ENCODE results near the gene PPP6C. TPM values are rescaled to one million over a fixed set of nuclear protein-coding genes. Genes with fewer than 3 reads are reported as not detected.
"Not testable (repeated sequence)": the region's sequence is repeated elsewhere in the genome, so short reads cannot be mapped to it uniquely, and the experiment has no call there.

PPP6C gene
- total RNA-seq, 1 donor from 2014 or later = 29.7 TPM

DNA sequence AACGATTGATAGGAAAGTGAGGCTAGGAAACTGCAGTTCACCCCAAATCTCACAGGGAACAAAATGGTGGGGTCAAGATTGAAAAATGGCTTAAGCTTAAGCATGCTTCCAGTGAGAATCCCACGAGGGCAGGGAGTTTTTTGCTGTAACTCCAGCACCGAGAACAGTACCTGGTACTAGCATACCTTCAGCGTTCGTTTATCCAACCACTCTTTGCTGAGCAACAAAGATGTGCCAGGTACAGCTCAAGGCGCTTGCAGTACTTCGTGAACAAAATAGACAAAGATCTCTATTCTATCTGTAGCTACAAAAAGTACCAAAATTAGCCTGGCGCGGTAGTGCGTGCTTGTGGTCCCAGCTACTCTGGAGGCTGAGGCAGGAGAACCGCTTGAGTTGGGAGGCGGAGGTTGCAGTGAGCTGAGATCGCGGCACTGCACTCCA is 778 bp upstream of the PPP6C start:
- TF ChIP-seq, protein P1, sequence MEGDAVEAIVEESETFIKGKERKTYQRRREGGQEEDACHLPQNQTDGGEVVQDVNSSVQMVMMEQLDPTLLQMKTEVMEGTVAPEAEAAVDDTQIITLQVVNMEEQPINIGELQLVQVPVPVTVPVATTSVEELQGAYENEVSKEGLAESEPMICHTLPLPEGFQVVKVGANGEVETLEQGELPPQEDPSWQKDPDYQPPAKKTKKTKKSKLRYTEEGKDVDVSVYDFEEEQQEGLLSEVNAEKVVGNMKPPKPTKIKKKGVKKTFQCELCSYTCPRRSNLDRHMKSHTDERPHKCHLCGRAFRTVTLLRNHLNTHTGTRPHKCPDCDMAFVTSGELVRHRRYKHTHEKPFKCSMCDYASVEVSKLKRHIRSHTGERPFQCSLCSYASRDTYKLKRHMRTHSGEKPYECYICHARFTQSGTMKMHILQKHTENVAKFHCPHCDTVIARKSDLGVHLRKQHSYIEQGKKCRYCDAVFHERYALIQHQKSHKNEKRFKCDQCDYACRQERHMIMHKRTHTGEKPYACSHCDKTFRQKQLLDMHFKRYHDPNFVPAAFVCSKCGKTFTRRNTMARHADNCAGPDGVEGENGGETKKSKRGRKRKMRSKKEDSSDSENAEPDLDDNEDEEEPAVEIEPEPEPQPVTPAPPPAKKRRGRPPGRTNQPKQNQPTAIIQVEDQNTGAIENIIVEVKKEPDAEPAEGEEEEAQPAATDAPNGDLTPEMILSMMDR (conservative IDR thresholded peaks at IDR 0.05; ENCODE audit: low read depth, low read length) = no peak
- H3K4me3 ChIP-seq (ENCODE audit: low read depth, low read length) = peak overlapping the region; percentile 88
- no peak for DNase-seq (ENCODE audit: low read depth)

DNA sequence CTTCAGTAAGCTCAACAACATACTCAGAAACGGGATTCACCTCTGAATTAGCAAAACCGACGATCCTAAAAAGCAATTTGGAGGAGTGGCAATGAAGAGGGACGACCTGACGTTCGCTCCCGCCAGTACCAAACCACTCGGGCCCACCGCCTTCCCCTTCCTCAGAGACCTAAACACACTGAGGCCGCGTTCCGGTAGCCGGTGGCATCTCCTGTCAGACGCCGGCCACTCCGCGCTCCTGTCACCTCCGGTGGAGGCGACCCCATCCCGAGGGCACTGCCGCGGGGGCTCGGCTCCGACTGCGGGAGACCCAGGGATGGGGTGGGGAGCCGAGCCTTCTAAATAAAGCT is 617 bp downstream of the PPP6C start:
- no peak for DNase-seq (ENCODE audit: low read depth)
- TF ChIP-seq, protein P1 (conservative IDR thresholded peaks at IDR 0.05; ENCODE audit: low read depth, low read length) = no peak
- peak overlapping the region; percentile 88 for H3K4me3 ChIP-seq (ENCODE audit: low read depth, low read length)

DNA sequence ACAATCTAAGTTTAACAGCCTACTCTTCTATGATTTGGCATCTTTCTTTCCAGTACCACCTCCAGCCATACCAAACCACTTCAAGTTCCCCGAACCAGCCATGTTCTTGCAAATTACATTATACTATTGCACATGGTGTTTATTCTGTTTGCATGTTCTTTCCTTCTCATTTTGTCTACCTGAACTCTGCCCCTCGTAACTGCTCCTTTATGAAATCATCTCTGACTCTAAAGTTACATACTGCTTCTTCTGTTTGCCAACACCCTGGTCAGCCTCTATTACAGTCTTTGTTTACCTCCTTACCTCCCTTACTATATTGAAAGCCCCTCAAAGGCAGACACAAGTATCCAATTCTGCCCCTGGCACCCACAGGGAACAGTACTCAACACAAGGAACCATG is 6.0 kb downstream of the PPP6C start:
- no peak for DNase-seq (ENCODE audit: low read depth)
- TF ChIP-seq, protein P1 (conservative IDR thresholded peaks at IDR 0.05; ENCODE audit: low read depth, low read length) = no peak

DNA sequence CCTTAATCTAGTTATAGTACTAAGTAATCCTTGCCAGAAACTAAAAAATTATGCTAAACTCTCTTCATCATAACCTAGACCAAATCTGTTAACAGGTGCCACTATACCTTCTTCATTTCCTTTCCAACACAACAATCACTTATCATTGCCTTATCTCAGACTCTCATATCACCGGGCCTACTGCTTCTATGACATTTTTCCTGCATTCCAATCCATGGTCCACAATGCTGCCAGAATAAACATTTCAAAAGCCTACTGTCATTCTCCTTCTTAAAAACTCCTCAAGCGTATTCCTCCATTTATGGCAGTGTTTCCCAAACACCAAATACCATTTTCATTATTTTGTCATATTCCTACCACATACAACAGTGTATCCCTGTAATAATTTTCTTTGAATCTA is 6.5 kb downstream of the PPP6C start:
- H3K4me3 ChIP-seq (ENCODE audit: low read depth, low read length) = no peak overlapping the region
- no peak for DNase-seq (ENCODE audit: low read depth)
- TF ChIP-seq, protein P1 (conservative IDR thresholded peaks at IDR 0.05; ENCODE audit: low read depth, low read length) = no peak

More for the DNA sequence above, 6.0 kb downstream of the PPP6C start:
- no peak overlapping the region for H3K4me3 ChIP-seq (ENCODE audit: low read depth, low read length)

DNA sequence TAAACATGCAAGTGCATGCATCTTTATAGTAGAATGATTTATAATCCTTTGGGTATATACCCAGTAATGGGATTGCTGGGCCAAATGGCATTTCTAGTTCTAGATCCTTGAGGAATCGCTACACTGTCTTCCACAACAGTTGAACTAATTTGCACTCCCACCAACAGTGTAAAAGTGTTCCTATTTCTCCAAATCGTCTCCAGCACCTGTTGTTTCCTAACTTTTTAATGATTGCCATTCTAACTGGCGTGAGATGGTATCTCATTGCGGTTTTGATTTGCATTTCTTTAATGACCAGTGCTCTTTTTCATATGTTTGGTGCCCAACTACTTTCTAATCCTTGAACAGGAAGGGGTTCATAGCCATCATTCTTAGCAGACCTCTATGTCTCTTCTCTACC is 7.8 kb downstream of the PPP6C start:
- not testable (repeated sequence) for DNase-seq (ENCODE audit: low read depth); H3K4me3 ChIP-seq (ENCODE audit: low read depth, low read length)

DNA sequence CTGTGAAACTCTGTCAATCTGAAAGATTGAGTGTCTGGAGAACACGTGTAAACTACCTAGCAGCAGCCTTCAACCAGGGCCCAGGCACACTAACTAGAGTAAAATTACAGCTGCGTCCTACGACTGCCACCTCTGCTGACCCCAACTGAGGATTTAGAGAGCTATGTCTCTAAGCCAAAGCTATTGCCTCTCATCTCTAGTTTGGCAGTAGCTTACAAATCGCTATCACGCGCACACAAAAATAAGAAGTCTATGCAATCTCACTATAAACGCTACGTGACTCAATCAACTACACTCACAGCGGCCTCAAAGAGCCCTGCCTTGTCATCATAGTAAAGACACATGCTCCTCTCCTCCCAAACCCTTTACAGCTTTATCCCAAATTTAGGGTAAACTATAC is 8.7 kb downstream of the PPP6C start:
- no peak overlapping the region for H3K4me3 ChIP-seq (ENCODE audit: low read depth, low read length)
- no peak for DNase-seq (ENCODE audit: low read depth)
- TF ChIP-seq, protein P1 (conservative IDR thresholded peaks at IDR 0.05; ENCODE audit: low read depth, low read length) = no peak

DNA sequence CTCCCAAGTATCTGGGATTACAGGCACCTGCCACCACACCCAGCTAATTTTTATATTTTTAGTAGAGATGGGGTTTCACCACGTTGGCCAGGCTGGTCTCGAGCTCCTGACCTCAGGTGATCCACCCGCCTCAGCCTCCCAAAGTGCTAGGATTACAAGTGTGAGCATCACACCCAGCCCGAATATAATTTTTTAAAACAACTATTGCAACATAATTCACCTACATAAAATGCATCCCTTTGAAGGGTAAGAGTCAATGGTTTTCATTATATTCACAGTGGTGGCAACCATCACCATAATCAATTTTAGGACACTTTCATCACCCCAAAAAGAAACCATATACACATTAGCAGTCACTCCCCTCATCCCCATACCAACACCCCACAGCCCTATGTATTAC is 9.8 kb downstream of the PPP6C start:
- DNase-seq (ENCODE audit: low read depth); H3K4me3 ChIP-seq (ENCODE audit: low read depth, low read length): not testable (repeated sequence)

DNA sequence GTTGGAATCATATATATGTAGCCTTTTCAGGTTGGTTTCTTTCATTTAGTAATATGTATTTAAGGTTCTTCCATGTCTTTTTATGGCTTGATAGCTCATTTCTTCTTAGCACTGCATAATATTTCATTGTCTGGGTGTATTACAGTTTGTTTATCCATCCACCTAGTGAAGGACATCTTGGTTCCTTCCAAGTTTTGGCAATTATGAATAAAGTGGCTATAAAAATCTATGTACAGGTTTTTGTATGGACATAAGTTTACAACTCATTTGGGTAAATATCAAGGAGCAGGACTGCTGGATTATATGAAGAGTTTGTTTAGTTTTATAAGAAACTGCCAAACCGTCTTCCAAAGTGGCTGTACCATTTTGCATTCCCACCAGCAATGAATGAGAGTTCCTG is 11.7 kb downstream of the PPP6C start:
- TF ChIP-seq, protein P1 (conservative IDR thresholded peaks at IDR 0.05; ENCODE audit: low read depth, low read length) = no peak
- no peak for DNase-seq (ENCODE audit: low read depth)

More for the DNA sequence above, 11.7 kb downstream of the PPP6C start:
- no peak overlapping the region for H3K4me3 ChIP-seq (ENCODE audit: low read depth, low read length)

Data from epithelial cell of proximal tubule (primary cell).